HG03103 (cell line): ENCODE results near the gene RPS18.
"Not testable (repeated sequence)": the region's sequence is repeated elsewhere in the genome, so short reads cannot be mapped to it uniquely, and the experiment has no call there.

Experiments used
- ATAC-seq: cut with Tn5 transposase; IDR thresholded peaks from one replicate; pipeline ENCODE4 v1.9.1; 2021; ENCODE audit warnings: low read depth; ENCODE audit not compliant: unreplicated experiment

Gene RPS18

DNA sequence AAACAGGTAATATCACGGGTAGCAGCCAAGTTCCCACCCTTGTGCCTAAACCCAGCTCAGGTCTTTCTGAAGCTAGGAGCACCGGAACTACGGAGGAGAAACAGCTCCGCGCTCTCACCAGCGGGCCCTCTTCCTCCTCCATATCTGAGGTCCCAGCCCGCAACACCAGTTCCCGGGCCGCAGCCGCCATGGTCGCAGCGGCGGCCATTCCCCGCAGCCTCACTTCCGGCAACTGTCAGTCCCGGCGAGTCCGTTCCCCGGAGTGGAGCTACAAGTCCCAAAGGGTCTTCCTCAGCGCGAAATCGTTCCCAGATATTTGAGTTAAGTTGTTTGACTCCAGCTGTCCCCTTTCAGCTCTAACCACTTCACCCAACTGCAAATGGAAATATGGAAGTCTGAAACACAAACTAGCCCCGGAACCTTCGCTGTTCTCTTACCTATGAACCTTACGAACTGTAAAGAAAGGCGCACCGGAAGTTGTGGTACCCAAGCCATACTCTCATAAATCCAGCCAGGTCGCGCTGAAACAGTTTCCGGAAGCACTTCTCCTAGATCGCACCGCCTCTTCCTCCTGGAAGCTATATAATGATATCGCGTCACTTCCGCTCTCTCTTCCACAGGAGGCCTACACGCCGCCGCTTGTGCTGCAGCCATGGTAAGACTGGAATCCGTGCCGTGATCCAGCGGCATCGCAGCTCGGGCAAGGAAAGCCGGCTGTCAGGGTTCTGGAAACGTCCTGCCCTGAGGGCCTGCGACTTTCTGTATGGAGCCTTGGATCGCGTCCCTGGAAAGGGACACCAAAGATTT lies at the start of gene RPS18, which contains the start of gene VPS52:
Gene RPS18, plus strand, starts transcription at position 608 of the 807 bp plus-strand sequence. Its CDS starts 45 bp downstream, at position 653.
Gene VPS52, minus strand, starts transcription at position 409 of the 807 bp plus-strand sequence. Its CDS starts 201 bp downstream, at position 208.
- peak; percentile 75 for ATAC-seq

DNA sequence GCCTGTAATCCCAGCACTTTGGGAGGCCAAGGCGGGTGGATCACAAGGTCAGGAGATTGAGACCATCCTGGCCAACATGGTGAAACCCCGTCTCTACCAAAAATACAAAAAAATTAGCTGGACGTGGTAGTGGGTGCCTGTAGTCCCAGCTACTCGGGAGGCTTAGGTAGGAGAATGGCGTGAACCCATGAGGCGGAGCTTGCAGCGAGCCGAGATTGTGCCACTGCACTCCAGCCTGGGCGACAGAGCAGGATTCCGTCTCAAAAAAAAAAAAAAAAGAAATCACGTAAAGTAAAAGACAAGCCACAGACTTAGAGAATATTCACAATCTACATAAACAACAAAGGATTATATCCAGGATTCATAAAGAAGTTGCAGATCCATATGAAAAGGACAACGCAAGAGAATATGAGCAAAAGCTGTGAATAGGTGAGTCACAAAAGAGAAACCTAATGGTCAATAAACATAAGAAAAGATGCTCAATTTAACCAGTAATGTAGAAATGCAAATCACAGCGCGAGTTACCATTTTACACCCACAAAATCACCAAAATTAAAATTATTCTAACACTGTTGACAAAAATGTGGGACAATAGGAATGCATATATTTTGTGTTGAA lies 45.3 kb upstream of the RPS18 start:
- not testable (repeated sequence) for ATAC-seq

DNA sequence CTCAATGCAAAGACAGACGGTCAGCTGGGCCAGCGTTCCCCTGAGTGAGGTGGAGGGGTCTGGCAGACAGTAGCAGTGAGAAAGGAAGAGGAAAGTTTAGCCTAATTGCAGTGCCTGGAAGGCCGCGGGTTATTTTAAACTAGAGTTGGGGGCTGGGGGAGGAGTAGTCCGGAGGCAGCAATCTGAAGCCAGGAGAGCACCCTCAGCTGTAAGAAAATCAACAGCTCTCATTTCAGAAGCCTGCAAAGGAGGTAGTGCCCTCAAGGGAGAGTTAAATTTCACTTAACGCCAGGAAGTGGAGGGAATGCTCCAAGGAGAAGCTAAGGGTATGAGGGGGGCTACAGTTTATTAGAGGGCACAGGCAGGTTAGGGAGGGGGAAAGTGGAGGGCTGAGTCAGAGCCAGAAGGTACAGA lies 36.6 kb upstream of the RPS18 start:
- no peak for ATAC-seq

DNA sequence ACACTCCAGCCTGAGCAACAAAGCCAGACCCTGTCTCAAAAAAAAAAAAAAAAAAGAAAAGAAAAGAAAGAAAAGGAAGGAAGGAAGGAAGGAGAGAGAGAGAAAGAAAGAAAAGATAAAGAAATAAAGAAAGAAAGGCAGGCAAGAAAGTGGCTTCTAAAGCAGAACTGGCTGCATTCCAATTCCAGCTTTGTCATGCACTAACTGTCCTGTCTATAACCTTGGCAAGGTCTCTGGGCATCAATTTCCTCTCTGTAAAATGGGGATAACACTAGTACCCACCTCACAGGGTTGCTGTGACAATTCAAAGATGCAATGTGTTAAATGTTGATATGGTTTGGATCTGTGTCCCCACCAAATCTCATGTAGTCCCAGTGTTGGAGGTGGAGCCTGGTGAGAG lies 35.5 kb upstream of the RPS18 start:
- ATAC-seq = no peak

DNA sequence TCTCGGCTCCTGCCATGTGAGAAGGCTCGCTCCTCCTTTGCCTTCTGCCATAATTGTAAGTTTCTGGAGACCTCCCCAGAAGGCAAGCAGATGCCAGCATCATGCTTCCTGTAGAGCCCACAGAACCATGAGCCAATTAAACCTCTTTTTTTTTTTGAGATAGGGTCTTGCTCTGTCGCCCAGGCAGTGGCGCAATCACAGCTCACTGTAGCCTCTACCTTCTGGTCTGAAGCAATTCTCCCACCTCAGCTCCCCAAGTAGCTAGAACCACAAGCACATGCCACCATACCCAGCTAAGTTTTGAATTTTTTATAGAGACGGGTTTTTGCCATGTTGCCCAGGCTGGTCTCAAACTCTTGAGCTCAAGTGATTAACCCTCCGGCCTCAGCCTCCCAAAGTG lies 35.0 kb upstream of the RPS18 start:
- no peak for ATAC-seq

DNA sequence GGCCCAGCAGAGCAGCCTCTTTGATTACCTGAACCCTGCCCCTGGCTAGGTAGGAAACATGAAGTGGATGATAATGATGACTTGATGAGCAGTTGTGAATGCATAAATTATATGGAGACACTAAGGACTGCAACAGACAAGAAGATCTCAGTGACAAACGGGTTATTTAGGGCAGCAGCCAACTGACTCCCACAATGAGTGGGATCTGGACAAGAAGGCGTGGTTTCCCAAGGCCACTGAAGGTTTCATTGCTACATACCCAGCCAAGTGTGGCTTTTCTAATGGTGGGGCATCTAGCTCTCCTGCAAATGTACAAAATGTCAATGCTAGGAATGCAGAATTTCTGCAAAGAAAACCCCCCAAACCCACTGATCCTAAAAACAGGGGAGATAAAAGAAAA lies 34.1 kb upstream of the RPS18 start:
- ATAC-seq = no peak

DNA sequence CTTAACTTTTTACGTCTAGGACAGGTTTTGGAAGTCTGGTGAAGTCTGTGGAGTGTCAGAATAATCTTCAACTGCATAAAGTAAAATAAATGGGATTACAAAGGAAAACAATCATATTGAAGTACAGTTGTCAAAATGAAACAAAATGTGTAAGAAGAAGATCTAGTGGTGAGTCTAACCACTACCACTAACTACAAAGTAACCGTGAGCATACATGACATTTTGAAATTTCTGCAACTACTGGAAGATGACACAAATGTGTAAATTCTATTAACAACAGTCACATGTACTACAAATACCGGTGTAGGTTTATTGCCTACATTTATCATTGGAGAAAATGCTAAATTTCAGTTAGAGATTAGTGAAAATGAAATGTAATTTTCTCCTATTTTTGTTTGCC lies 29.9 kb upstream of the RPS18 start:
- ATAC-seq = no peak

DNA sequence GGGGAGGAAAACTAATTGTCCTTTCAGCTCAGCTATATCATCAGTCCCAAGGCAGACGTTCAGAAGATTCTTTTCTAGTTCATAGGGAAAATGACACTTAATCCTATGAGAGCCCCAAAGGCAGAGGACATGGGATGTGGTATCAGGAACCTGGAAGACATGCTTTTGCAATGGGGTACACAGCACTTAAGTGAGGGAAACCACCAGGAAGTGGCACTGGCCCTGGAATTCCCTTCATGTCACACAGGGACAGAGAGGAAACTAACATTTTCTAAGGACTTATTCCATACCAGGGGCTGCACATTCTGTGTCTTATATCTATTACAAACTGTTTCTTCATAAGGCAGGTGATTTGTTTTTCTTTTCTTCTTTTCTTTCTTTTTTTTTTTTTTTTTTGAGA lies 28.4 kb upstream of the RPS18 start:
- ATAC-seq = no peak

DNA sequence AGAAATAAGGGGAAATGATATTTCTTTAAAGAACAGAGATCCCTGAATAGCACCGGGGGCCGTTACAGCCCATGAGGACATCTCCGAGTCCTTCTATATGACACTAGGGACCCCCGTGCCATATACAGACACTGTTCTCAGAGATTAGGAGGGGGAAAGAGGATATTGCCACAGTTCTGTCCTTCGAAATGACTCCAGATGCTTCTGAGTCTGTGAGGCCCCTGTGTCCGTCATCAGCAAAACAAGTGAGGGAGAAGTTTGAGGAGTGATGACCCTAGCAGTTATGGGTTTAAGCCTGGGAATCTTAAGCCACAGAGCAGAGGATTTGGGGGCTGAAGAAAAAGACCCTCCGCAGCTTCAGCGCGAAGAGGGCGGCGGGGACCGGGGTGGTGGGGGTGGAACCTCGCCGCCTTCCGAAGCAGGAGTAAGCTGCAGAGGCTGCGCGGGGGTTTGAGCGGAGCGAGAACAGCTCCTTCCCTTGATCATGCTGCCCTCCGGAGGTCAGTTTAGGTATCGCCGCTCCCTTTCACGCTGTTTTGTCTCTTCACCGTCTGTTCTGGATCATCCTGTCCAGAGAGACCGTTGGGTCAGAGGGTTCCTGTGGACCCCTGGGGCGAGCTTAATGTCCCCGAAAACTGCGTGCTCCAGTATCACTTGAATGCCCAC lies 23.8 kb upstream of the RPS18 start:
- peak; percentile 36 for ATAC-seq

DNA sequence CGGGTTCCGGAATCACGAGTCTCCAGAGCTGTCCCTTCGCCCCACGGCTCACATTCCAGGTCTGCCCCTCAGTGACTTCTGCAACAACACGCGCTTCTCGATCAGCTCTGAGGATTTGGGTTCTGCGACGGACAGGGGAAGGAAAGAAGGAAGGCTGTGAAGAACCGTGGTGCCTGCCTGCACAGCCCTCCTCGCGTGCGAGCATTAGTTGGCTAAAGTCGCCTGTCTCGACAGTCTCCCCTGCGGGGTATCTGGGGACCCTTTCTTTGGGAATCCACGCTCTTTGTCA lies 23.3 kb upstream of the RPS18 start:
- ATAC-seq = no peak

DNA sequence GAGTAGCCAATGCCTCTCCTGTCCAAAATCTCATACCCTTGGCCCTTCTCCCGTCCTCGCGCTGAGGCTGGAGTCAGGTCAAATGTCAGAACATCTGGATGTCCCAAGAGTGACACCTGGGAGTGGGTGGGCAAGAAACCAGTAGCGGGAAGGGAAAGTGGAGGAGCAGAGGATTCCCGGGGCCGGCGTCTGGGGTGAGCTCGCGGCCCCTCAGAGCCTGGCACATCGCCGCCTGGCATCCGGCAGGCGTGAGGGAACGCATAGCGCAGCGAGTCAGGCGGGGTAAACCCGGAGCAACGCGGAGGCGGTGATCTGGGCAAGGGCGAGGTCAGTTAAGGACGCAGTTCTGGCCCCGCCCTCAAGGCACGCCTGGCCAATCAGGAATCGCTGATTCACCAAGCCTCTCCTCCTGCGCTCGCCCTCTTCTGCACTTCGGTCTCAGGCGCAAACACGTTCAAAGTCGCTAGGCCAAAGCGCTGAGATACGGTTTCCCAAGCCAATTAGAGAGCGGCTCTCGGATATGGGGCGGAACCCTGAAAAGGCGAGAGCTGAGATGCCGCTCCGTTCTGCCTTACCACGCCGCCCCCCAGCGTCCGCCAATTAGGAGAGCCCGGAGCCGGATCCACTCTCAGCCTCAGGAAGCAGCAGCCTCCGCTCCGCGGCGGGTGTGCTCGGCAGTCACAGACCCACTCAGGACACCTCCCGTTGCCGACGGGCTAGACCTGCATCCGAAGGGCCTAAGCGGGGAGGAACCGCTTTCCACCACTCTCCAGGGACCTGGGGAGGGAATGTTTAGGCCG lies 22.7 kb upstream of the RPS18 start:
- ATAC-seq = peak; percentile 86

DNA sequence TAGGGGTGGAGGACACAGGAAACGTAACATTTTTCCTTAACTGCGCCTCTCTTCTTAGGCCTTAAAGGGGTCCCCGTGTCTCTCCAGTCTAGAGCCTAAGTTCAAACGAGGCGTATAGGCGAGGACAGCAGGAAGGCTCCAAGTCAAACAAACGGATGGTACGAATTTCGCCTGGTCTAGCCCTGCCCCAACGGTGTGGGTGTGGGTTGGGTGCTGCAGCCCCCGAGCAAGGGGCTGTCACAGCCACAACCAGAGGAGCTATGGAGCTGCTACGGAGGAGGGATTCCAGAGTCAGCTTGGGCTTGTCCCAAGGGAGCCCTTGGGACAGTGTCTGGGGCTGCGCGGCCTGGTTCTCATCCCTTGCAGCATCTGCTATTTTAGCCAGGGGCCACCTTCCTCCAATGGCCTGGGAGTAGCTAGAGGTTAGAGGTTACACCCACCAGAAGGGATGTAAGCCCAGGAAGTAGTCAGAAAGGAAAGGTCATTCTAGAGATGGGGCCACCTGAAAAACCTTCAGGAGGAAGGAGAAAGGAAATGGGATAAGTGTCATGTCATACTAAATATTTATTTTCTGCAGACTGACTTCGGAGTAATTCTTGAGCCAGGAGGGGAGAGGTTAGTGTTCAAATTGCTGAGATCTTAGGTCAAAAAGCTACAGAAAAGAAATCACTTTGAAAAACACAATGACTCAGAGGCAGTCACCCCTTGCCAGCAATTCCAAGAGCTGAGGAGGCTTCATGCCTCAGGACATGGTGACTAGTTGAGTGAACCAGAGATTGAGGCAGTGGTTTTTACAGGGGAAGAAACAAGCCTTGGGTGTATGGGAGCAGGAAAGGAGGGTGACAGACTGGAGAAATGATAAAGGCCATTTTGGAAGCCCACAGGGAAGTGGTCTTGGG lies 21.9 kb upstream of the RPS18 start:
- no peak for ATAC-seq

DNA sequence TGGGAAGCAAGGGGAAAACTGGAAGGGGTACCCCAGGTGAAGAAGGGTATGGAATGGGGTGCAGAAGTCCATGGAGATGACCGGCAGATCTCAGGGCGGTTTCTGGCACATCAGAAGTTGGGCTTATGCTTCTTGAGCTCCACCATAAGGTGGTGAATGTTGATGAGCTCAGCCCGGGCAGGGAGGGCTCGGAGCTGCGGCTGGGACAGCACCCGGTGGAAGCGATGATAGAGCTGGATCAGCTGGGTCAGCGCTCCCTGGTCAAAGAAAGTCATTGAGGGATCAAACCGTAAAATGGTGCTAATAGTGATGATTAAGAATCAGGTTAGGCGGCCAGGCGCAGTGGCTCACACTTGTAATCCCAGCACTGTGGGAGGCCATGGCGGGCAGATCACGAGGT lies 21.1 kb upstream of the RPS18 start:
- no peak for ATAC-seq

DNA sequence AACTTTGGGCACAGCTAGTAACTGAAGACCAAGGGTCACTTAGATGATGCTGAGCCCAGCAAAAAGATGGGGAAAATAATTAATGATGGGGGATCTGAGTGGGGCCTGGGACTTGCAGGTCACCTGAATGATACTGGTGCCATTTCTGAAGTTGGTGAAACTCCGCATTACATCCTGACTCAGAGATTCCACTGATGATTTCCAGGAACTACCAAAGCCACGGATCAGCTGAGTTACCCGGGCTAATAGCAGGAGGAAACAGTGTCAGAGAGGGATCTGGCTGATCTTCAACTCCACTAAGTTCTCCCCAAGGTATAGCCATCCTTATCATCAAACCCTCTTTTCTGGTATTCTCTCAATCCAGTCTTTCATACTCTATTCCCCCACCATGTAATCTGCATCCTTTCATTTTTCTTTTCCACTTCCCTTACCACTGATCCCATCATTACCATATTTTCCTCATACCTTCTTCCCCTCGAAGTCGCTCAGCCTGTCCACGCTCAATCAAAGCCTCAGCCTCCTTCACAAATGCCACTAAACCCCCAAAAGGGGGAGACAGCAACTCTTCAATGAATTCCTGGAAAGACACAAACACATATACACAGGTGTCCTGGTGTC lies 20.4 kb upstream of the RPS18 start:
- no peak for ATAC-seq

DNA sequence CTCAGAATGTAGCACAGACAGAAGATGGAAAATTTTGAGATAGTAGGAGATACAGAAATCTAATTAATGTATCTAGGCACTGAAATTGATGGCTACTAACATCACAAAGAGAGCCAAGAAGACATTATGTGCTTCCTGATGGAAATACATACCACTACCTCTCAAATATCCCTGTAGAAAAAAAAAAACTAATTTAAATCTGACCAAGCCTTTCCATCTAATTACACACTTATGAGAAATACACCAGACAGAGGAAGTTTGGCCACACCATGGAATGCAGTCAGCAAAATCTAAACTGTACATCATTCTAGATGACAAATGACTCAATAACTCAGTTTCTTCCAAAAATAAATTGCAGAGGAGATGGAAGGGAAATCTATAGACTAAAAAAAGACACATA lies 19.1 kb upstream of the RPS18 start:
- ATAC-seq = no peak

DNA sequence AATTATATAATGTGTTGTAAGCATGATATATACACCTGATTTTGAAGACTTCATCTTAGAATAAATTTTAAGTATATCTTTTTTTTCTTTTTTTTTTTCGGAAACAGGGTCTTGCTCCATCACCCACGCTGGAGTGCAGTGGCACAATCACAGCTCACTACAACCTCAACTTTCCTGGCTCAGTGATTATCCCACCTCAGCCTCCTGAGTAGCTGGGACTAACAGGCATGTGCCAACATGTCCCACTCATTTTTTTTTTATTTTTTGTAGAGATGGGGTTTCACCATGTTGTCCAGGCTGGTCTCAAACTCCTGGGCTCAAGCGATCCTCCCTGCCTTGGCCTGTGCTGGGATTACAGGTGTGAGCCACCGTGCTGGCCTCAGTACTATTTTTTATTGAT lies 17.3 kb upstream of the RPS18 start:
- no peak for ATAC-seq

DNA sequence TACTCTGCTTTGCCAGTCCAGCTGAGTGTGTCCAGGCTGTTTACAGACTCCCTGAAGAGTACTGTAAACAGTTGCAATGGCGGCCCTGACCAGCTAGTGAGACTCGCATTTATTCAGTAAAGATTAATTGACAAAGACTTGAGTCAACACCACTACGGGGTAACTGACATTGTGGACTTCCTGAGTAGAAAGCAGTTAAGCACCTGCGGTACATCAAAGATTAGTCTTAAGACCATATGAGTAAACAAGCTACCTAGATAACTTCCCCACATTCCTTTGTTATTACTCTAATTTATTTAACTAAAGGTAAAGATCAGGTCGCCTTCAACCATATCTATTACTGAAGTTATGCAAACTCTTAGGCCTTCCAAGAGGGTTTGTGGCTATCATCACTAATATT lies 12.8 kb upstream of the RPS18 start:
- ATAC-seq = no peak

DNA sequence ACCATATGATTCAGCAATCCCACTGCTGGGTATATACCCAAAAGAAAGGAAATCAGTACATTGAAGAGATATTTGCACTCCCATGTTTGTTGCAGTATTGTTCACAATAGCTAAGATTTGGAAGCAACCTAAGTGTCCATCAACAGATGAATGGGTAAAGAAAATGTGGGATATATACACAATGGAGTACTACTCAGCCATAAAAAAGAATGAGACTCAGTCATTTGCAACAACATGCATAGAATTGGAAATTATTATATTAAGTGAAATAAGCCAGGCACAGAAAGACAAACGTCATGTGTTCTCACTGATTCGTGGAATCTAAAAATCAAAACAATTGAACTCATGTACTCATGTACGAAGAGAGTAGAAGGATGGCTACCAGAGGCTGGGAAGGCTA lies 9.4 kb upstream of the RPS18 start:
- not testable (repeated sequence) for ATAC-seq

DNA sequence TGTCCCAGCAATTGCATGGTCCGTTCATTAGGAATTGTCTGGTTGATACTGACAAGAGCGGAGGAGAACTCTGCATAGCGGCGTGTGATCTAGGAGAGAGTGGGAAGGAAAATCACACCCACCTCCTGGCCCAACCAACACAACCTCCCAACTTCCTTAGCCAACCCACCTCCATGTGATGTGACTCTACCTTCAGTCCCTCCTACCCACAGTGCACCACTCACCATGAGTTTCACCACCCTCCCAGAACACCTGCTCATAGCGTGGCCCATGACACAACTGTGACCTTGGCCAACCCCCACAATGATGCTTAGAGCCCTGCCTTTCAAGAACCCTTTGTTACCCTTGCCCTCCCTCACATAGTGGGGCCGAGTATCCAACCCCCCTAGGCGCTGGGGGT lies 7.9 kb upstream of the RPS18 start:
- no peak for ATAC-seq

DNA sequence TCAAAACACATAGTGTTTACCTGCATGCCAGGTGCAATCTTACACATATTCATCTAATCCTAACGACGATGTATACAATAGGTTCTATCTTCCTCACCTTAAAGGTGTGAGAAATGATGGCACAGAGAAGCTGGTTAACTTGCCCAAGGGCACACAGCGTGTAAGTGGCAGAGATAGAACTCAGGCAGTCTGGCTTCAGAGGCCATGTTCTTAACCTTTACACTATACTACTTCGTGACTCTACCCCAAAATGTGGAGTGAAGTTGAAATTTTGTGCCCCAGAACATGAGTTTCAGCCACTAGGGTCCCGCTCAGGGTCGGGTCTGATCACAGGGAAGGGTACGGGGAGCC lies 783 bp upstream of the RPS18 start:
- ATAC-seq = no peak
